Right atrium auricular region (tissue), 2 donors: ENCODE results near the gene C4orf51. TPM values are rescaled to one million over a fixed set of nuclear protein-coding genes. Genes with fewer than 3 reads are reported as not detected.

ENCODE experiments used
- DNase-seq: peaks from one replicate; pipeline ENCODE4 v3.0.0-alpha.2; 2019; ENCODE audit warnings: low spot score
- H3K27ac ChIP-seq, 2 donors: fragments of 200-600 bp; sonication (generic); 1 replicate in 1 of 2; 2 replicates in 1 of 2; pipeline ENCODE4 v1.5.1; 2016 to 2019
- H3K27me3 ChIP-seq, 2 donors: fragments of 200-600 bp; sonication (generic); one replicate each; pipeline versions ENCODE4 v1.5.1 to v1.6.0; 2017 to 2019
- H3K36me3 ChIP-seq: fragments of 200-600 bp; sonication (generic); one replicate; pipeline ENCODE4 v1.5.1; 2016
- H3K4me1 ChIP-seq, 2 donors: fragments of 200-600 bp; sonication (generic); one replicate each; pipeline versions ENCODE4 v1.5.1 to v1.6.0; 2017 to 2019
- H3K4me3 ChIP-seq, 2 donors: fragments of 200-600 bp; sonication (generic); 1 replicate in 1 of 2; 2 replicates in 1 of 2; pipeline ENCODE4 v1.5.1; 2017 to 2019; ENCODE audit warnings: mild to moderate bottlenecking in 1 of 2, moderate library complexity in 1 of 2
- H3K9me3 ChIP-seq, 2 donors: fragments of 200-600 bp; sonication (generic); one replicate each; pipeline ENCODE4 v1.5.1; 2019
- total RNA-seq, 2 donors: library from RNA; depleted of rRNA; stranded (reverse); fragments of >200 nt; gene quantifications; one replicate each; pipeline ENCODE4 v1.1.0, GENCODE V29; 2016
- TF ChIP-seq, protein P1 (sequence below), 2 donors: fragments of 200-600 bp; sonication (generic); IDR thresholded peaks; one replicate each; pipeline ENCODE4 v1.5.1; 2019; ENCODE audit warnings: antibody characterized with exemption in 2 of 2

Gene C4orf51
- total RNA-seq, 2 donors from 2014 or later = not detected

DNA sequence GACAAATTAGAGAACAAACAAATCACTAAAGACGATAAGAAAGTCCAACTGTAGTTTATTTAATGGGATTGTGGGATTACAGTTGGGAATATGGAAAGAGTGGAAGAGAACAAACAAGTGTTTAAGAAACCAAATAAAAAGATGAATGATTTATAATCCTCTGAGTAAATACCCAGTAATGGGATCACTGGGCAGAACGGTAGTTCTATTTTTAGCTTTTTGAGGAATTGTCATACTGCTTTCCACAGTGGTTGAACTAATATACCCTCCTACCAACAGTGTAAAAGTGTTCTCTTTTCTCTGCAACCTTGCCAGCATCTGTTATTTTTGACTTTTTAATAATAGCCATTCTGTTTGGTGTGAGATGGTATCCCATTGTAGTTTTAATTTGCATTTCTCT is 15.0 kb downstream of the C4orf51 start:
- DNase-seq = no peak
- TF ChIP-seq, protein P1, sequence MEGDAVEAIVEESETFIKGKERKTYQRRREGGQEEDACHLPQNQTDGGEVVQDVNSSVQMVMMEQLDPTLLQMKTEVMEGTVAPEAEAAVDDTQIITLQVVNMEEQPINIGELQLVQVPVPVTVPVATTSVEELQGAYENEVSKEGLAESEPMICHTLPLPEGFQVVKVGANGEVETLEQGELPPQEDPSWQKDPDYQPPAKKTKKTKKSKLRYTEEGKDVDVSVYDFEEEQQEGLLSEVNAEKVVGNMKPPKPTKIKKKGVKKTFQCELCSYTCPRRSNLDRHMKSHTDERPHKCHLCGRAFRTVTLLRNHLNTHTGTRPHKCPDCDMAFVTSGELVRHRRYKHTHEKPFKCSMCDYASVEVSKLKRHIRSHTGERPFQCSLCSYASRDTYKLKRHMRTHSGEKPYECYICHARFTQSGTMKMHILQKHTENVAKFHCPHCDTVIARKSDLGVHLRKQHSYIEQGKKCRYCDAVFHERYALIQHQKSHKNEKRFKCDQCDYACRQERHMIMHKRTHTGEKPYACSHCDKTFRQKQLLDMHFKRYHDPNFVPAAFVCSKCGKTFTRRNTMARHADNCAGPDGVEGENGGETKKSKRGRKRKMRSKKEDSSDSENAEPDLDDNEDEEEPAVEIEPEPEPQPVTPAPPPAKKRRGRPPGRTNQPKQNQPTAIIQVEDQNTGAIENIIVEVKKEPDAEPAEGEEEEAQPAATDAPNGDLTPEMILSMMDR (IDR thresholded peaks at IDR 0.05) = no peak
- Histone ChIP-seq H3K36me3 (no peaks in the 10 kb centered on the region), H3K4me1 (no peaks in the 10 kb centered on the region), H3K9me3 (no peaks in the 10 kb centered on the region), H3K27ac (no peak overlapping the region), H3K27me3 (no peaks in the 10 kb centered on the region), H3K4me3 (no peak overlapping the region)

DNA sequence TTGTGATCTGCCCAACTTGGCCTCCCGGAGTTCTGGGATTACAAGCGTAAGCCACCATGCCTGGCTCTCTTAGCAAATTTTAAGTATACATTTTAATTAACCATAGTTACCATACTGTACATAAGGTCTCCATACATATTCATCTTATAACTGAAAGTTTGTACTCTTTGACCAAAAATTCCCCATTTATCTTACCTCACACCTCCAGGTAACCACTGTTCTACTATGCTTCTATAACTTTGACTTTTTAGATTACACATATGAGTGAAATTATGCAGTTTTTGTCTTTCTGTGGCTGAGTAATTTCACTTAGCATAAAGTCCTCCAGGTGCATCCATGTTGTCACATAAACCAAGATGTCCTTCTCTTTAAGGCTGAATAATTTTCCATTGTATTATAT is 17.4 kb downstream of the C4orf51 start:
- DNase-seq = no peak
- no peaks in the 10 kb centered on the region for H3K36me3 ChIP-seq
- TF ChIP-seq, protein P1 (IDR thresholded peaks at IDR 0.05) = no peak

DNA sequence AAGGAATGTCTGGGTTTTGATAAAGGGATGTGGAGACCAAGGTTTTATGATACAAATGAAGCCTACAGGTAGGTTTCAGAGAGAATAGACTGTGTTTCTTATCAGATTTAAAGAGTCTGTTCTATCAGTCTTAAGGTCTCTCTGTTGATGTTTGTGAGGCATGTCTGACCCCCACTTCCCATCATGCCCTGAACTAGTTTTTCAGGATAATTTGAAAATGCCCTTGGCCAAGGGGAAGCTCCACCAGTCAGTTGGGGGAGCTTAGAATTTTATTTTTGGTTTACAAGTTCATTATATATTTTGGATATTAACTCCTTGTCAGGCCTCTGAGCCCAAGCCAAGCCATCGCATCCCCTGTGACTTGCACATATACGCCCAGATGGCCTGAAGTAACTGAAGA is 18.6 kb downstream of the C4orf51 start:
- TF ChIP-seq, protein P1 (IDR thresholded peaks at IDR 0.05) = no peak
- Histone ChIP-seq H3K27ac (no peak overlapping the region), H3K9me3 (no peaks in the 10 kb centered on the region), H3K4me3 (no peak overlapping the region), H3K4me1 (no peaks in the 10 kb centered on the region), H3K36me3 (no peaks in the 10 kb centered on the region), H3K27me3 (no peaks in the 10 kb centered on the region)
- no peak for DNase-seq

More for the DNA sequence above, 17.4 kb downstream of the C4orf51 start:
- no peaks in the 10 kb centered on the region for H3K27me3 ChIP-seq
- no peaks in the 10 kb centered on the region for H3K9me3 ChIP-seq
- H3K27ac ChIP-seq = no peak overlapping the region
- no peak overlapping the region for H3K4me3 ChIP-seq
- no peaks in the 10 kb centered on the region for H3K4me1 ChIP-seq

DNA sequence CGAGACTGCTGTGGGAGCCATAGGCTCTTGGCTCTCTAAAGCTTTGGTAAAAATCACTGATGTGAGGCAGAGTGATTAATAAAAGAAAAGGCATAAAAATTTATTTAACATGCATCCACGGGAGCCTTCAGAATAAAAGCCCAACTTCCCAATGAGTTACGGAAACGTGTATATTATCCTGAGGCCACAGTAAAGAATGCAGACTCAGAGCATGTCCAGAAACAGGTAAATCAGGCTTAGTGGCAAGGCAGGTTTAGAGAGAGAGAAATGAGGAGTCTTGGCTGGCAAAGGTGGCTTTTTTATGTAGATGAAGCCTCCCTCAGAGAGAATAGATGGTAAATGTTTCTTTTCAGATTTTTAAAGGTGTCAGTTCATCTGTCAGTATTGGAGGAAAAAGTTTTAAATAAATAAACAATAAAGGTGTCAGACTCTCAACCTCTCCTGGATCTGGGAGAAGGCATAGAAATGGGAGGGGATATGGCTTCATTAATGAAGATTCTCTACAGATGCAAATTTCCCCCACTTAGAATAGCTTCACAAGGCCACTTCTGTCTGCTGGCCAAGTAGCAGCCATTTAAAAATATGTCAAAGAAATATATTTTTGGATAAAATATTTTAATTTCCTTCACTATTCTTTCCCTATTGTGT is 24.0 kb downstream of the C4orf51 start:
- H3K9me3 ChIP-seq = no peaks in the 10 kb centered on the region
- no peak overlapping the region for H3K4me3 ChIP-seq
- DNase-seq = no peak
- no peaks in the 10 kb centered on the region for H3K27me3 ChIP-seq
- H3K4me1 ChIP-seq = no peaks in the 10 kb centered on the region
- TF ChIP-seq, protein P1 (IDR thresholded peaks at IDR 0.05) = no peak
- H3K36me3 ChIP-seq = no peaks in the 10 kb centered on the region
- no peak overlapping the region for H3K27ac ChIP-seq

DNA sequence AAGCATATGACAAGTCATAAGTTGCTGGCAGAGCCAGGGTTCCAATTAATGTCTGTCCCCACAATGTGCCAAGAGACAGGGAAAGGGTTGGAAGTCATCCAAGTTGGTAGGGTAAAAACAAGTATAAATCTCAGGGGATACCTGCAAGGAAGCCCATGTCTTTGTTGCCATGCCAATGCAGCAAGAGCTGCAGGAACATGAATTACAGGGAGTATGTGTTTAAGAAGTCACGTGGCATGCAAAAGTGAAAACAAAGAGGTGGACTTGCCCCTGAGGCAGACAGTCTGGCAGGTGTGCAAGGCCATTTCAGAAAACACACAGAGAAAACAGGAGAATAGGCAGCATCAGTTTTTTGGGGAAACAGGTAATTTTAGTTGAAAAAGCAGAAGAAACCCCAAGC is 29.4 kb downstream of the C4orf51 start:
- Histone ChIP-seq H3K9me3 (peaks cover 0 to 20% of the 10 kb centered on the region in 2 donors), H3K36me3 (no peaks in the 10 kb centered on the region), H3K27me3 (no peaks in the 10 kb centered on the region), H3K27ac (no peak overlapping the region), H3K4me1 (no peaks in the 10 kb centered on the region), H3K4me3 (no peak overlapping the region)
- TF ChIP-seq, protein P1 (IDR thresholded peaks at IDR 0.05) = no peak
- no peak for DNase-seq

DNA sequence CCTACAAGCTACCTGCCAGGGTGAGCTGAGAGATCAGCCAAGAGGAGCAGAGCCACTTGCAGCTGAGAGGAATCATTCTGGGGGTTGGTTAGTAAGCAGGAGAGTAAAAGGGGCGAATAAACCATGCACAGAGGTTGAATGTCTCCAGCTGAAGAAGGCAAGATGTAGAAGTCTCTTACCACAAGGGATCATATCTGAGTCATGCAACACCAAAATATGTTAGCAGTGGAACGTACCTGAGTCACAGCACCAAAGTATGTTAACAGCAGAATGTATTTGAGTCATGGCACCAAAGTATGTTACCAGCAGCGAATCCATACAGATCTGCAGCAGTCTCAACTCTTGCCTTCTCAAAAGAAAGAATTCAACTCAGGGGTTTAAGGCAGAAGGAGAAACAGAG is 29.9 kb downstream of the C4orf51 start:
- no peak overlapping the region for H3K4me3 ChIP-seq
- TF ChIP-seq, protein P1 (IDR thresholded peaks at IDR 0.05) = no peak
- no peaks in the 10 kb centered on the region for H3K36me3 ChIP-seq
- H3K27me3 ChIP-seq = no peaks in the 10 kb centered on the region
- no peak overlapping the region for H3K27ac ChIP-seq
- H3K9me3 ChIP-seq = peaks cover 0 to 20% of the 10 kb centered on the region in 2 donors
- no peak for DNase-seq
- no peaks in the 10 kb centered on the region for H3K4me1 ChIP-seq
